ENCODE measurements around the gene DLX6.
A peak's percentile ranks its signal among the peaks of the same experiment; 100 is the strongest.
"Not testable (repeated sequence)": the region's sequence is repeated elsewhere in the genome, so short reads cannot be mapped to it uniquely, and the experiment has no call there.

Gene DLX6

DNA sequence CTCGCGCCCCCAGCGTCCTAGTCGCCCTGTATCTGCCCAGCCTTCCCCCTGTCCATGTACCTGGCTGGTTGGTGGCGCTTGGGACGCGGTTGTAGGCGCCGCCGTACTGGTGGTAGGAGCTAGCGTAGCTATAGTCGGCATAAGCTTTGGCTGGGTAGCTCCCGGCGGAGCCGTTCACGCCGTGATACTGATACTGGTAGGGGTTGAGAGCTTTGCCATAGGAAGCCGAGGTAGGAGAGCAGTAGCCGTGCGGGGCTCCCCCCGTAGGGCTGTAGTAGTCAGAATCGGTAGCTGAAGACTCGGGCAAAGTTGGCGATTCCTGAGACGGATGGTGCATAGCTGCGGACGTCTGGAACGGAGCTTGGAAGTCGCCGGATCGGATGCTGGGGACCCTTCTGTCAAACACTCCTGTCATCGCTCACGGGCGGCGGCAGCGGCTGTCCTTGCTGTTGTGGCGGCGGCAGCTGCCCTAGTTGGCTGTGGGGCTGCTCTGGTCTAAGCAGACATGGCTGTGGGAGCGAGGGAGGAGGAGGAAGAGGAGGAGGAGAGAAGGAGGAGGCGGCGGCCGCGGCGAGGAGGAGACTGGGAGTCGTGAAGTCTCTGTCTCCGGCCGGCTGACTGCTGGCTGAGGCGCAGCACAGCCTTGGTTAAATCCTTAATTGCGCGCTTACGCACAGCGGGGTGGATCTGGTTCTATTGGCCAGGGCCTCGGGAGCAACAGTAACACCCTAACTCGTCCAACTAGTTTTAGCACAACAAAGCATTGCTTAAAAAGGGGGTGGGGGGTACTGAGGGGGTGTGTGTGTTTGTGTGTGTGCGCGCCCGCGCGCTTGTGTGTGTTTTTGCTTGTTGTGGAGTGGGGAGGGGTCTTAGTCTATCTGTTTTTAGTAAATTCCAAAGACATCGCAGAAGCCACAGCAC, 19.1 kb downstream of the DLX6 start, which contains the start of gene DLX5:
DLX5 (minus strand) TSS at position 623 of the 921 bp plus-strand sequence; CDS start at position 415, 208 bp downstream.
- peak; percentile 69 for DNase-seq

DNA sequence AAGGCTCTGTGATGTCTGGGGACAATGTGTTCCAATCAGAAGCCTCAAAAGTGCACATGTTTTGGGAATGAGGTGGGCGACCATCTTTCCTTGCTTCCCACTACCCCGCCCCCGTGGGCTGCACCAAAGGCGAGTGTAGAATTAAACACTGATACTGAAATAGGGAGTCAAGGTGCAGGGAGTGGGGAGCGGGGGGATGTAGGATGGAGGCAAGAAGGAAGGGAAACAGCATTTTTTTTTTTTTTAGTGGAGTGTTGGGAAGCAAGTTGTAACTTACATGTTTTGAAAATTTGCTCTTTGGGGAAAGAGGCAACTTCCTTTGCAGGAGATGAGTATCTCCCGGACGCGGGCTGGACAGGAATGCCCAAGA, 19.8 kb downstream of the DLX6 start:
- DNase-seq, result no peak

DNA sequence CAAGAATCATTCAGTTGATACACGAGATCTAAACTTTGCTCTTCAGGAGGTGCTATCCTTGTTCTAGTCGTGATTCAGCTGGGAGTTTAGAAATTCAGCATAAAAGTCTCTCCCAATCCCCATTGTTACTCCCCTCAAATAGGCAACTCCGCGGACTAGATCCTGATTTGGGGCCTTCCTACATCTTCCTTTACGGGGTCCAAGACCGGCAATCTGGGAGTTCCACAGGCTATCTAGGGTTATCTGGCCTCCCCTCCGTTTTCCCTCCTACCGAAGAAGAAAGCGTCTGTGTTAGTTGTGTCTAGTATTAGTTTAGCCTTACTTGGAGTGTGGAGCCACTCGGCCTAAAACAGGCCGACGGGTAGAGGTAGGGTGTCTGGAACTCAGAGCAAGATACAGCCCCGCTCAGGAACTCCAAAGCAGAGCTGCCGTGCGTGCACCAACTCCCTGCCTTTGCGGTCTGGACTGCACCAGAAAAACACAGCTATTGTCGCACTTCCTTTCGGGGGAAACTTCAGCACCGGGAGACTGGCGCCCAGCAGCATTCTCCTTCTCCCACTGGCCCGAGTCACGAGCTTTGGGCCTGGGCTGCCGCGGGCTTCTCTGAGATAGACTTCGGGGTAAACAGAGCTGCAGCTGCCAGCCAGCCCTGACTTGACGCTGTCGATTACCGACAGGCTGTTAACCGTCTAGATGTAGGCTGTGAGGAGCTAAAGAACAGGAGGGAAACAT, 20.8 kb downstream of the DLX6 start:
- DNase-seq, result no peak

DNA sequence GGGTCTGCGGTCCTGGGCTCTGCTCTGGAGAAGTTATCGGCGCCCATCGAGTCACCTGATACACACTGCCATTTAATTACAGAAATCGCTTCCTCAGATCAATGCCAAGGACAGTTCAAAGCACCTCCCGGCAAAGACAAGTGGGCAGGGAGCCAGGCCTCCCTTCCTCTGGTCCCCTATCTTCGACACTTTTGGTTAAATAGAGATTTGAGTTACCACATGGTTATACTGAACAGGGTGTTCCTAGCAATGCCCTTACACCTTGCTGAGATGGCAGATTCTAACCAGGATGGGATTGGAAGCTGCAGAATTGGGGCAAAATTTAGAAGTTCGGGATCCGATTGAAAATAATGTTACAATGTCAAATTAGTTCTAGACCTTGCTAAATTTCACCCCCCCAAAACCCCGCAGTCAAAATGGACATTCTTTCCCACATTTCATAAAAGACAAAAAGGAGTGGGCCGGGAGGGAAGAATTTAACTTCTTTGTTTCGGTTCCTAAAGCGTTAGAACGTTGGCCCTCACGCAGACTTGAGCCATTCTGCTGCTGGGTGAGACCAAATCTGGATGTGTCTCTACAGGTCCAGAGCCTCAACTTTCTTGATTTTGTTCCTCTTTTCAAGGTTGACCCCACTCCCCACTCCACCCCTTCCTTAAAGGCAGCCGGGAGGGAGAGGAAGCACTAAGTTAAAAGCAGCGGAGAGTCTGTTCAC, 21.5 kb downstream of the DLX6 start:
- no peak for DNase-seq

DNA sequence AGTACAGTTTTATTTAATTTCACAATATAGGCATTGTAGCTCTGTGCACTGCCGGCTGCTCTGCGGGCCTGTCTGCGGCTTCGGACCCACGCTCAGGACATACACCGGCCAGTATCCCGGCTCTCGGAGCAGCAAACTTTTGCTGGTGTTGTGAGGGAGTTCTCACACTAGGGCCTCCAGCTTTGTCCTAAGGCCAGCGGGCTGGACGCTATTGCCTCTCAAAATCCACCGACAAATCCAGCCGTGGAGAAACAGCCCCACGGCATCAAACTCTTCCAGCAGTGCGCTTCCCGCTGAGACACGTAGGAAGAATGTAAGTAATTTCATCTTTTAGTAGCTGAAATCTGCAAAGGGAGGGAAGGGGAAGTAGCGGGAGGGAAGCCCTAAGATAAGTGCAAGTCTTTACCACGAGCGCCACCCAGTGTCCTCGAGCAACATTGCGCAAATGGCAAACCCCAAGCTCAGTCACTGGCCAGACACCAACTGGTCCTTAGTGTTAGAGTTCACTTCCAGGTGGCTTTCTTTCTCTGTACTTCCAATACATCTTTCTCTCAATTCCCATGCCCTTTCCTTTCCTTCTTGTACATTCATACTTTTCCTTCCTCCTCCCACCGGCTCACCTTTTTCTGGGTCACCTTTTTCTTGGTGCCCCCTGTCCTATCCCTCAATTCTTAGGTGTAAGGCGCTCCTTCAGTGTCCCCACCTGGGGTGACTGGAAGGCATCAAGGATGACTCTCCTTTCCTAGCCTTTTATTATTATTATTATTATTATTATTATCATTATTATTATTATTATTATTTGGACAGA, 22.3 kb downstream of the DLX6 start:
- DNase-seq, result peak; percentile 47

DNA sequence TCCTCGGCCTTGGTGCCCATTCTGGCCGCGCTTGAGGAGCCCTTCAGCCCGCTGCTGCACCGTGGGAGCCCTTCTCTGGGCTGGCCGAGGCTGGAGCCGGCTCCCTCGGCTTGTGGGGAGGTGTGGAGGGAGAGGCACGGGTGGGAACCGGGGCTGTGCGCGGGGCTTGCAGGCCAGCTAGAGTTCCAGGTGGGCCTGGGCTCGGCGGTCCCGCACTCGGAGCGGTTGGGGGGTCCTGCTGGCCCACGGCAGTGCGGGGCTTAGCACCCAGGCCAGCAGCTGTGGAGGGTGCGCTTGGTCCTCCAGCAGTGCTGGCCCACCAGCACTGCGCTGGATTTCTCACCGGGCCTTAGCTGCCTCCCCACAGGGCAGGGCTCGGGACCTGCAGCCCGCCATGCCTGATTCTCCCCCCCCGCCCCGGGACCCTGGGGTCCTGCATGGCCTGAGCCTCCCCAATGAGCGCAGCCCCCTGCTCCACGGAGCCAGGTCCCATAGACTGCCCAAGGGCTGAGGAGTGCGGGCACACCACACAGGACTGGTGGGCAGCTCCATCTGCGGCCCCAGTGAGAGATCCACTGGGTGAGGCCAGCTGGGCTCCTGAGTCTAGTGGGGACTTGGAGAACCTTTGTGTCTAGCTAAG, 29.0 kb downstream of the DLX6 start:
- not testable (repeated sequence) for DNase-seq

DNA sequence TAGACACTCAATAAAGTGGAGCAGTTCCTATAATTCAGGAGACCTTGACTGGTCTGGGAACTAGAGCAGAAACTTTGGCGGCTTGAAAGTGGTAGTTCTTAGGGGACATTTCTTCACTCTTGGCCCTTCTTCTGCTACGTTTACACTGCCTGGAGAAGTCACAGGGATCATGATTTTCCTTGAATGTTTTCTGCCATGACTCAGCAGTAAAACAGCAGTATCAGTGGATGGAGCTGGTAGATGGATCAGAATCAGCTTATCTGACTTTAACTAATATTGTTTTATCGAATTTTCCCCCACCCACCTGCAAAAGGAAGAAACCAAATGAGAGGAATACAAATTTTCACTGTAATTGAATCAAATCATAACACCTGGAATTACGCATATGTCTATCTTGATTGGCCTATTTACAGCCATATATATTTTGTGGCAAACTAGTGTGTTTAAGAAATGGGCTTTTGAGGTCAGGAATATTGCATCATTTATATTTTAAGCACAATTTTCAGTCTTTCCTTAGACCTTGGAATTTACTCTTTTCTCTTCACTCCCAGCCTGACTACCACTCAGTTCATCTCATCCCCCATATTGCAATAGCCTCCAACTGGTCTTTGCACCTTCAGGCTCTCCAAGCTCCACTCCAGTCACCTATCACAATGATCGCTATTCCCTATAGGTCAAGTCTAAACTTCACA, 34.2 kb downstream of the DLX6 start:
- DNase-seq, result no peak

DNA sequence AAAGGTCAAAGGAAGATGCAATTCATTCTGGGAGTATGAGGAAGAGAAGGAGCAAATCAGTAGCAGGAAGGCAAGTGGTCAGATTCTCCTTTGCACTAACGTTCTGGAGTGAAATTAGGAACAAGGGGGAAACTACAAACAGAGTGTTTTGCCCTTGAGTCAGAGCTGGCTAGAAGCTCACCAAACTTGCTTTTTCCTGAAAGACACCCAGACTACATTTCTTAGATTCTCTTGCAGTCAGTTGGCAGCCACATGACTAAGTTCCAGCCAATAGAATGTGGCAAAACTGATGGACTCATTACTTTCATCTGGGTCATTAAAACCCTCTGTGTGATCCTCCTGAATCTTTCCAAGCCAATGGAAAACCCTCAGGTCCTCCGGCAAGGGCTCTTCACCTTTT, 37.9 kb downstream of the DLX6 start:
- DNase-seq, result no peak

Data from NCI-H1436 treated with DMSO at 0.1 percent for 48 hours (cell line).